Tibial nerve (tissue), 4 donors: ENCODE results near the gene MLXIPL.

Source experiments
- CTCF ChIP-seq, 5 experiments: fragments of 200-600 bp in 3 of 5; fragments of 450-650 bp in 2 of 5; sonication (generic) in 3 of 5; IDR thresholded peaks; one replicate each; pipeline ENCODE4 v1.5.1; 2016 to 2019; ENCODE audit warnings: antibody characterized with exemption in 5 of 5, mild to moderate bottlenecking in 3 of 5, moderate library complexity in 2 of 5
- EP300 ChIP-seq, 2 donors: sonication (generic); formaldehyde crosslinking; IDR thresholded peaks; one replicate each; pipeline ENCODE4 v1.6.1; 2017; ENCODE audit warnings: antibody characterized with exemption in 2 of 2, mild to moderate bottlenecking in 1 of 2

- TF ChIP-seq CTCF (IDR thresholded peaks at IDR 0.05): no peak
- no peak for TF ChIP-seq EP300 (IDR thresholded peaks at IDR 0.05)
Measured at GRCh38 chr7:73628504-73628903, 4.2 kb upstream of the MLXIPL start.
